Measurements from ENCODE around the gene SDSL. TPM values are rescaled to one million over a fixed set of nuclear protein-coding genes. Genes with fewer than 3 reads are reported as not detected.

Gene SDSL
- total and polyA plus RNA-seq, 4 donors, result 3.0 to 25.8 (median 13.0) TPM

DNA sequence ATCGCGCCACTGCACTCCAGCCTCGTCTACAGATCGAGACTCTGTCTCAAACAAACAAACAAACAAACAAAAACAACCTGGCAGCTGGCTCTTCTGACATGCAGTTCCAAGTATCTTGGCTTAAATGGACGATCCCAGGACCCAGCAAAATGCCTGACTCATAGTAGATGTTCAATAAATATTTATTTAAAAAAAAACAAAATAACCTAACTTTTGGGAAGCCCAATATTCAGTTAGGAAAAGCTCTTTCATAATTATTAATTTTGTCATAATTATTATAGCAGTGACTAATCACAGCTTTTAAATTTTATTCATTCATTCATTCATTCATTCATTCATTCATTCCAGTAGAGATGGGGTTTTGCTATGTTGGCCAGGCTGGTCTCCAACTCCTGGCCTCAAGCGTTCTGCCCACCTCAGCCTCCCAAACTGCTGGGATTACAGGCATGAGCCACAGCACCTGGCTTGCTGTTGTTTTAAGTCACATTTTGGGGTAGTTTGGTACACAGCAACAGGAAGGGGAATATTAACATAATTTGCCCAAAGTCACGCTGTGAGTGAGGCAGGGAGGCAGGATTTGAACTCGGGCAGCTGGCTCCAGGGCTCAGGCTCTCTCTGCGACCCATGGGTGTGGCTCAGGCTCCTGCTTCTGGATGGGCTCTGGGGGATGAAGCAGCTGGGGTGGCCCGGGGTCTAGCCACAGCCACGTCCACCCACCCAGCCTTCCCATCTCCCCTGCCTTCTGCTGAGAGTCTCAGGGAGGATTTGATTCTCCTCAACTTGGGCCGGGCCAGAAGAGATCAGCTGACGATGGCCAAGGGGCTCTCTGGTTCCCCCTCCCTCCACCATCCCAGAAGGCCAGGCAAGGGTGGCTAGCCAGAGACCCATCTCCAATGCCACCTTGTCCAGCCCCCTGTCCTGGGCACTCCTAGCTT lies 20.8 kb upstream of the SDSL start:
- no peak overlapping the region for H3K27ac ChIP-seq (ENCODE audit: low read depth in 1 of 2, low read length in 1 of 2)

DNA sequence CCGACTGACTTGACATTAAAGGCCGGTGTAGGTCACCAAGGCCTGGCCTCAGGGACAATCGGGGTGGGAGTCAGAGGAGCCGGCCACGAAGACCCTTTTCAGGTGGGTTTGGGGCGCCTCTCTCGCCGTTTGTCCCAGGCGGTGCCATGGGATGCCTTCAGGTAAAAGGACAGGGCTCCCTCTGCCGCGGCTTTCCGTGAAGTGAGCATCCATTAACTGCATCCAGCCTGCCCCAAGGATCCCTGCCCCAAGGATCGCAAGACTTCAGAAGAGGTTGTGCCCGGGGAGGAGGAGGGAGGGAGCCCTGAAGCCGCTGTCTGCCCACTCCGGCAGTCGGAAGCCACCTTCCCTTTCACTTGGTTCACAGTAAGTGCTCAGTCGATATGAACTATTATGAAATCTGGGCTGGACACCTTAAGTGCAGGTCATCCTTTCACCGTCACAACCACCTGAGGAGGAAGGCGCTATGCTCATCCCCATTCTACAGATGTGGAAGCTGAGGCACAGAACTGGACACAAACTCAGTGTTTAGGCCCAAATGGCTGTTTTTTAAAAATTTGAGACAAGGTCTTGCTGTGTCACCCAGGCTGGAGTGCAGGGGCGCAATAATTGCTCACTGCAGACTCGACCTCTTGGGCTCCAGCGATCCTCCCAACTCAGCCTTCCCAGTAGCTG lies 19.5 kb upstream of the SDSL start:
- DNase-seq, result no peak

More for the DNA sequence above, 20.8 kb upstream of the SDSL start:
- TF ChIP-seq, protein P1, sequence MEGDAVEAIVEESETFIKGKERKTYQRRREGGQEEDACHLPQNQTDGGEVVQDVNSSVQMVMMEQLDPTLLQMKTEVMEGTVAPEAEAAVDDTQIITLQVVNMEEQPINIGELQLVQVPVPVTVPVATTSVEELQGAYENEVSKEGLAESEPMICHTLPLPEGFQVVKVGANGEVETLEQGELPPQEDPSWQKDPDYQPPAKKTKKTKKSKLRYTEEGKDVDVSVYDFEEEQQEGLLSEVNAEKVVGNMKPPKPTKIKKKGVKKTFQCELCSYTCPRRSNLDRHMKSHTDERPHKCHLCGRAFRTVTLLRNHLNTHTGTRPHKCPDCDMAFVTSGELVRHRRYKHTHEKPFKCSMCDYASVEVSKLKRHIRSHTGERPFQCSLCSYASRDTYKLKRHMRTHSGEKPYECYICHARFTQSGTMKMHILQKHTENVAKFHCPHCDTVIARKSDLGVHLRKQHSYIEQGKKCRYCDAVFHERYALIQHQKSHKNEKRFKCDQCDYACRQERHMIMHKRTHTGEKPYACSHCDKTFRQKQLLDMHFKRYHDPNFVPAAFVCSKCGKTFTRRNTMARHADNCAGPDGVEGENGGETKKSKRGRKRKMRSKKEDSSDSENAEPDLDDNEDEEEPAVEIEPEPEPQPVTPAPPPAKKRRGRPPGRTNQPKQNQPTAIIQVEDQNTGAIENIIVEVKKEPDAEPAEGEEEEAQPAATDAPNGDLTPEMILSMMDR (IDR thresholded peaks at IDR 0.05; ENCODE audit: control extremely low read depth, extremely low read depth), result no peak
- no peak for ATAC-seq (ENCODE audit: insufficient read depth, low FRiP score)
- H3K27me3 ChIP-seq (ENCODE audit: control insufficient read depth in 3 of 3, insufficient read depth in 3 of 3, low read length in 2 of 3), result no peaks in the 10 kb centered on the region
- H3K4me1 ChIP-seq (ENCODE audit: control insufficient read depth in 5 of 5, insufficient read depth in 5 of 5, low read length in 5 of 5), result no peaks in the 10 kb centered on the region
- no peaks in the 10 kb centered on the region for H3K9me3 ChIP-seq (ENCODE audit: control insufficient read depth in 4 of 4, insufficient read depth in 3 of 4, low read length in 3 of 4)
- no peak overlapping the region for H3K4me3 ChIP-seq
- H3K9ac ChIP-seq (ENCODE audit: insufficient read depth in 1 of 2, low read length in 2 of 2), result no peak overlapping the region
- H3K36me3 ChIP-seq (ENCODE audit: control insufficient read depth in 4 of 4, insufficient read depth in 4 of 4, low read length in 4 of 4), result no peaks in the 10 kb centered on the region
- 77 to 87% methylated on average over 13 of the region's 13 CpGs for WGBS, 2 donors
- DNase-seq, result no peak

DNA sequence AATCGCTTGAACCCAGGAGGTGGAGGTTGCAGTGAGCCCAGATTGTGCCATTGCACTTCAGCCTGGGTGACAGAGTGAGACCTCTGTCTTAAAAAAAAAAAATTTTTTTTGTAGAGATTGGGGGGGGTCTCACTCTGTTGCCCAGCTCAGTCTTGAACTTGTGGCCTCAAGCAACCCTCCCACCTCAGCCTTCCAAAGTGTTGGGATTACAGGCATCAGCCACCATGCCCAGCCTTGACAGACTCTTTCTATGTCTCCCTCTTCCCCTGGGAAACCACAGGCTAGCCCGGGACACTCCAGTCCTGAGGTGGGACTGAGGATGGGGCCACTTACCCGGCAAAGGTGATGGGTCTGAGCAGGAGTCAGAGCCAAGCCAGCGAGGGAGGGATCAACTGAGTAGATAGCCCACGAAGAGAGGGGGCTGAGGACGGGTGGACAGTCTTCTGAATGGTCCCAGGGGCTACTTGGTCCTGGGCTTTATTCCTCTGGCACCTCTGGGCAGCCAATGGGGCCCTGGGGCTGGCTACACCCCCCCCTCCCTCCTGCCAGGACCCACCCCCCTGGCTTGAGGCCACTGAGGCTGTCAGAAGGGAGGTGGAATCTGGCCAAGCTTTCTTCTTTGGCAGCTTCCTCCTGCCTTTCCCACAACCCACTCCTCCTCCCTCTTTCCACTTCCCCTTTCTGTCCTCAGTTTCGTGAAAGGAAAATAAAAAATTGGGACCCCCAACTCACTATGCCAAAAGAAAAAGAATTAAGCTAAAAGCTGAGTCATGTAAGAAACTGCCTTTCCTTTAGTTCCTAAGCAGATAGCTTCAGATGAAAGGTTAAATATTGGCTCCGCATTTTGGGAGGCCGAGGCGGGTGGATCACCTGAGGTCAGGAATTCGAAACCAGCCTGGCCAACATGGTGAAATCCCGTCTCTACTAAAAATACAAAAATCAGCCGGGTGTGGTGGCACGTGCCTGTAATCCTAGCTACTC lies 18.5 kb upstream of the SDSL start, which contains the start of gene SDS:
SDS (minus strand) TSS at position 453 of the 981 bp plus-strand sequence. CDS start 4,179 bp downstream, outside the sequence.
- DNase-seq (peak; percentile 92 to 96 (median 93)), ATAC-seq (ENCODE audit: insufficient read depth, low FRiP score) (no peak)
- WGBS, 2 donors, result 26 to 30% methylated on average over 14 of the region's 14 CpGs
- Histone ChIP-seq H3K4me3 (no peak within 1 kb of the TSS), H3K27me3 (ENCODE audit: control insufficient read depth in 3 of 3, insufficient read depth in 3 of 3, low read length in 2 of 3) (no peaks in the 10 kb centered on the region), H3K9me3 (ENCODE audit: control insufficient read depth in 4 of 4, insufficient read depth in 3 of 4, low read length in 3 of 4) (no peaks in the 10 kb centered on the region), H3K27ac (ENCODE audit: low read depth in 1 of 2, low read length in 1 of 2) (no peak within 1 kb of the TSS), H3K36me3 (ENCODE audit: control insufficient read depth in 4 of 4, insufficient read depth in 4 of 4, low read length in 4 of 4) (no peaks in the 10 kb centered on the region), H3K4me1 (ENCODE audit: control insufficient read depth in 5 of 5, insufficient read depth in 5 of 5, low read length in 5 of 5) (no peaks in the 10 kb centered on the region), H3K9ac (ENCODE audit: insufficient read depth in 1 of 2, low read length in 2 of 2) (no peak within 1 kb of the TSS)
- TF ChIP-seq, protein P1 (IDR thresholded peaks at IDR 0.05; ENCODE audit: control extremely low read depth, extremely low read depth), result no peak

More for the DNA sequence above, 19.5 kb upstream of the SDSL start:
- H3K36me3 ChIP-seq (ENCODE audit: control insufficient read depth in 4 of 4, insufficient read depth in 4 of 4, low read length in 4 of 4), result no peaks in the 10 kb centered on the region
- TF ChIP-seq, protein P1 (IDR thresholded peaks at IDR 0.05; ENCODE audit: control extremely low read depth, extremely low read depth), result no peak
- WGBS, 2 donors, result 89 to 93% methylated on average over 23 of the region's 23 CpGs
- no peak for ATAC-seq (ENCODE audit: insufficient read depth, low FRiP score)
- H3K4me1 ChIP-seq (ENCODE audit: control insufficient read depth in 5 of 5, insufficient read depth in 5 of 5, low read length in 5 of 5), result no peaks in the 10 kb centered on the region
- no peaks in the 10 kb centered on the region for H3K27me3 ChIP-seq (ENCODE audit: control insufficient read depth in 3 of 3, insufficient read depth in 3 of 3, low read length in 2 of 3)
- no peak overlapping the region for H3K9ac ChIP-seq (ENCODE audit: insufficient read depth in 1 of 2, low read length in 2 of 2)
- H3K9me3 ChIP-seq (ENCODE audit: control insufficient read depth in 4 of 4, insufficient read depth in 3 of 4, low read length in 3 of 4), result no peaks in the 10 kb centered on the region
- no peak overlapping the region for H3K4me3 ChIP-seq
- no peak overlapping the region for H3K27ac ChIP-seq (ENCODE audit: low read depth in 1 of 2, low read length in 1 of 2)
